NCI-H526 (cell line): ENCODE results near the gene CDCP1.
A peak's percentile ranks its signal among the peaks of the same experiment; 100 is the strongest.
"Not testable (repeated sequence)": the region's sequence is repeated elsewhere in the genome, so short reads cannot be mapped to it uniquely, and the experiment has no call there.

Source experiments
- DNase-seq, 2 experiments: peaks; one replicate each; lab custom pipeline; 2025; lab: John Stamatoyannopoulos, UW

CDCP1 gene

GRCh38 chr3:45170096-45170495 lies 23.9 kb upstream of the CDCP1 start:
- no peak for DNase-seq

GRCh38 chr3:45169125-45169904 lies 23.1 kb upstream of the CDCP1 start:
- DNase-seq, result no peak

- DNase-seq, result no peak
Measured at GRCh38 chr3:45168451-45168850, 22.3 kb upstream of the CDCP1 start.

GRCh38 chr3:45167011-45167911 lies 21.1 kb upstream of the CDCP1 start:
- DNase-seq, result peak; percentile 87 to 94

GRCh38 chr3:45166321-45166879 lies 20.2 kb upstream of the CDCP1 start:
- no peak for DNase-seq

- DNase-seq, result no peak
Measured at GRCh38 chr3:45165497-45166283, 19.5 kb upstream of the CDCP1 start.

GRCh38 chr3:45164056-45164455 lies 17.9 kb upstream of the CDCP1 start:
- no peak for DNase-seq

GRCh38 chr3:45163481-45163880 lies 17.3 kb upstream of the CDCP1 start:
- no peak for DNase-seq

- no peak for DNase-seq
Measured at GRCh38 chr3:45154641-45155147, 8.5 kb upstream of the CDCP1 start.

GRCh38 chr3:45153658-45154437 lies 7.7 kb upstream of the CDCP1 start:
- DNase-seq, result no peak

- DNase-seq, result no peak
Measured at GRCh38 chr3:45152307-45152706, 6.1 kb upstream of the CDCP1 start.

GRCh38 chr3:45151100-45151499 lies 4.9 kb upstream of the CDCP1 start:
- no peak for DNase-seq

- no peak for DNase-seq
Measured at GRCh38 chr3:45148921-45149320, 2.7 kb upstream of the CDCP1 start.

- DNase-seq, result peak; percentile 34 to 41
Measured at GRCh38 chr3:45145223-45145622, 955 bp downstream of the CDCP1 start.

GRCh38 chr3:45143673-45144671 lies 2.2 kb downstream of the CDCP1 start:
- peak; percentile 90 to 94 for DNase-seq

GRCh38 chr3:45140770-45141155 lies 5.4 kb downstream of the CDCP1 start:
- not testable (repeated sequence) for DNase-seq

- no peak for DNase-seq
Measured at GRCh38 chr3:45140141-45140769, 5.9 kb downstream of the CDCP1 start.

- DNase-seq, result no peak
Measured at GRCh38 chr3:45139372-45140140, 6.6 kb downstream of the CDCP1 start.
